Measurements from ENCODE around the gene RAD51B.

- TF ChIP-seq CTCF (IDR thresholded peaks at IDR 0.05), result no peak
- no peak for TF ChIP-seq POLR2A (IDR thresholded peaks at IDR 0.05)
Measured at GRCh38 chr14:68757618-68758081, 938.1 kb downstream of the RAD51B start.
